Kidney epithelial cell (primary cell): ENCODE results near the gene ESRRG. TPM values are rescaled to one million over a fixed set of nuclear protein-coding genes. Genes with fewer than 3 reads are reported as not detected.
A peak's percentile ranks its signal among the peaks of the same experiment; 100 is the strongest.

Source experiments
- DNase-seq: peaks from one replicate; pipeline ENCODE4 v3.0.0-alpha.2; 2010; ENCODE audit warnings: low read depth
- H3K27me3 ChIP-seq: 2 replicates; pipeline ENCODE4 v1.6.0; 2011; ENCODE audit warnings: low read length; ENCODE audit not compliant: control insufficient read depth, insufficient read depth
- H3K36me3 ChIP-seq: 2 replicates; pipeline ENCODE4 v1.5.1; 2011; ENCODE audit warnings: low read length; ENCODE audit not compliant: control insufficient read depth, insufficient read depth
- H3K4me3 ChIP-seq: 2 replicates; pipeline ENCODE4 v1.5.1; 2011; ENCODE audit warnings: low read depth, mild to moderate bottlenecking, control low read depth, low read length
- CTCF ChIP-seq: IDR thresholded peaks from 2 replicates; pipeline ENCODE4 v1.5.1; 2011; ENCODE audit warnings: mild to moderate bottlenecking, moderate library complexity, low read length, control low read depth, inconsistent platforms; ENCODE audit not compliant: insufficient read depth, poor library complexity, severe bottlenecking
- total RNA-seq: library from RNA; depleted of rRNA; stranded (reverse); fragments of >200 nt; gene quantifications from 2 replicates; pipeline ENCODE4 v1.2.3, GENCODE V29; 2015

Gene ESRRG
- total RNA-seq, 1 donor from 2014 or later, result 0.88 TPM

- no peaks in the 10 kb centered on the region for H3K36me3 ChIP-seq
- TF ChIP-seq CTCF, result no peak
- H3K27me3 ChIP-seq, result no peaks in the 10 kb centered on the region
- H3K4me3 ChIP-seq, result no peak overlapping the region
- DNase-seq, result no peak
These were observed 110.9 kb downstream of the ESRRG start for GRCh38 chr1:216612291-216612690.

- TF ChIP-seq CTCF, result no peak
- H3K4me3 ChIP-seq, result no peak overlapping the region
- no peaks in the 10 kb centered on the region for H3K36me3 ChIP-seq
- no peak for DNase-seq
- no peaks in the 10 kb centered on the region for H3K27me3 ChIP-seq
These were observed 116.0 kb downstream of the ESRRG start for GRCh38 chr1:216607067-216607697.

GRCh38 chr1:216606047-216606637 is 117.1 kb downstream of the ESRRG start:
- Histone ChIP-seq H3K36me3 (no peaks in the 10 kb centered on the region), H3K4me3 (no peak overlapping the region), H3K27me3 (no peaks in the 10 kb centered on the region)
- no peak for DNase-seq
- no peak for TF ChIP-seq CTCF

- no peak overlapping the region for H3K4me3 ChIP-seq
- no peak for TF ChIP-seq CTCF
- H3K36me3 ChIP-seq, result no peaks in the 10 kb centered on the region
- no peaks in the 10 kb centered on the region for H3K27me3 ChIP-seq
- no peak for DNase-seq
These were observed 118.5 kb downstream of the ESRRG start for GRCh38 chr1:216604771-216605170.

GRCh38 chr1:216600730-216601609 is 122.3 kb downstream of the ESRRG start:
- Histone ChIP-seq H3K27me3 (no peaks in the 10 kb centered on the region), H3K4me3 (peak overlapping the region; percentile 63), H3K36me3 (no peaks in the 10 kb centered on the region)
- DNase-seq, result no peak
- TF ChIP-seq CTCF, result peak; percentile 69
